HepG2 (cell line): ENCODE data around the gene OCSTAMP. TPM values are rescaled to one million over a fixed set of nuclear protein-coding genes. Genes with fewer than 3 reads are reported as not detected.

Experiments
- ARNTL ChIP-seq: sonication (generic); formaldehyde crosslinking; IDR thresholded peaks from 2 replicates; pipeline ENCODE4 v1.4.0; 2020; ENCODE audit warnings: mild to moderate bottlenecking, missing genetic modification reagents
- FLYWCH1 ChIP-seq: sonication (generic); formaldehyde crosslinking; IDR thresholded peaks from 2 replicates; pipeline ENCODE4 v1.8.1; 2023; ENCODE audit warnings: mild to moderate bottlenecking, missing genetic modification reagents
- GABPA ChIP-seq, 2 experiments: IDR thresholded peaks; 2 replicates each; pipeline ENCODE4 v1.6.1; 2011 to 2016; ENCODE audit warnings: low read depth in 2 of 2, low read length in 1 of 2, missing biosample characterization in 1 of 2, missing genetic modification characterization in 1 of 2
- GATA4 ChIP-seq: sonication (generic); IDR thresholded peaks from 2 replicates; pipeline ENCODE4 v1.6.1; 2016; ENCODE audit warnings: antibody characterized with exemption, low read depth, borderline replicate concordance
- NKX3-1 ChIP-seq: sonication (generic); formaldehyde crosslinking; IDR thresholded peaks from 2 replicates; pipeline ENCODE4 v1.5.0; 2020; ENCODE audit warnings: missing genetic modification reagents
- NRL ChIP-seq: sonication (generic); formaldehyde crosslinking; IDR thresholded peaks from 2 replicates; pipeline ENCODE4 v1.5.0; 2020; ENCODE audit warnings: missing genetic modification reagents, mild to moderate bottlenecking, moderate library complexity, borderline replicate concordance
- RBM39 ChIP-seq: fragments of 200-400 bp; formaldehyde crosslinking; IDR thresholded peaks from one replicate; pipeline ENCODE4 v1.6.1; 2018; ENCODE audit warnings: antibody characterized with exemption, mild to moderate bottlenecking, low read depth, low read length; ENCODE audit not compliant: poor library complexity, severe bottlenecking
- SMAD9 ChIP-seq: sonication (generic); formaldehyde crosslinking; IDR thresholded peaks from 2 replicates; pipeline ENCODE4 v1.5.1; 2020; ENCODE audit warnings: mild to moderate bottlenecking, missing genetic modification reagents
- SNRNP70 ChIP-seq: fragments of 200-400 bp; formaldehyde crosslinking; IDR thresholded peaks from 2 replicates; pipeline ENCODE4 v1.6.1; 2017; ENCODE audit warnings: mild to moderate bottlenecking, low read depth, low read length, moderate library complexity
- SP140L ChIP-seq: sonication (generic); formaldehyde crosslinking; IDR thresholded peaks from 2 replicates; pipeline ENCODE4 v1.4.0; 2020; ENCODE audit warnings: missing genetic modification reagents, borderline replicate concordance
- THAP8 ChIP-seq: sonication (generic); formaldehyde crosslinking; IDR thresholded peaks from 2 replicates; pipeline ENCODE4 v1.5.1; 2020; ENCODE audit warnings: missing genetic modification reagents, mild to moderate bottlenecking, borderline replicate concordance
- TRAFD1 ChIP-seq: sonication (generic); formaldehyde crosslinking; IDR thresholded peaks from 2 replicates; pipeline ENCODE4 v1.5.1; 2020; ENCODE audit warnings: missing genetic modification reagents, mild to moderate bottlenecking, borderline replicate concordance
- ZBED4 ChIP-seq: sonication (generic); formaldehyde crosslinking; IDR thresholded peaks from 2 replicates; pipeline ENCODE4 v1.4.0; 2020; ENCODE audit warnings: missing genetic modification reagents, borderline replicate concordance
- ZBTB43 ChIP-seq: sonication (generic); formaldehyde crosslinking; conservative IDR thresholded peaks from 2 replicates; pipeline ENCODE4 v1.4.0; 2020; ENCODE audit warnings: missing genetic modification reagents
- ZNF205 ChIP-seq: IDR thresholded peaks from 2 replicates; pipeline ENCODE4 v1.6.1; 2018; ENCODE audit warnings: missing biosample characterization, missing genetic modification reagents
- ZNF263 ChIP-seq: sonication (generic); formaldehyde crosslinking; IDR thresholded peaks from 2 replicates; pipeline ENCODE4 v1.4.0; 2020; ENCODE audit warnings: missing genetic modification reagents
- ZNF512 ChIP-seq: sonication (generic); formaldehyde crosslinking; IDR thresholded peaks from 2 replicates; pipeline ENCODE4 v1.4.0; 2020; ENCODE audit warnings: mild to moderate bottlenecking, missing genetic modification reagents
- ZNF556 ChIP-seq: sonication (generic); formaldehyde crosslinking; IDR thresholded peaks from 2 replicates; pipeline ENCODE4 v1.4.0; 2020; ENCODE audit warnings: mild to moderate bottlenecking, missing genetic modification reagents, borderline replicate concordance
- ZNF674 ChIP-seq: sonication (generic); formaldehyde crosslinking; IDR thresholded peaks from 2 replicates; pipeline ENCODE4 v1.5.0; 2020; ENCODE audit warnings: low read depth, mild to moderate bottlenecking, missing genetic modification reagents
- polyA plus RNA-seq, 8 experiments: library from polyadenylated mRNA; depleted of rRNA in 3 of 8; stranded (reverse) in 7 of 8; unstranded in 1 of 8; fragments of >200 nt; fragmentation: Illumina TruSeq in 4 of 8; extraction: Trizol in 4 of 8; gene quantifications; 2 replicates each; pipeline versions ENCODE4 v1.2.1 to v1.2.3, GENCODE V29; 2011 to 2016; ENCODE audit warnings: low read depth in 4 of 8, missing spikeins in 1 of 8, mixed read lengths in 1 of 8; ENCODE audit not compliant: insufficient read depth in 1 of 8
- total RNA-seq, 5 experiments: library from RNA; depleted of rRNA; stranded (reverse); fragments of >200 nt; fragmentation: Illumina TruSeq; extraction: Trizol; gene quantifications; 2 replicates each; pipeline ENCODE4 v1.2.3, GENCODE V29; 2016; ENCODE audit warnings: low read depth in 1 of 5

OCSTAMP gene
- total and polyA plus RNA-seq, 2 of the 13 experiments (the other 11 are each of a cell fraction or from before 2014, with no cell fraction given): not detected

- TF ChIP-seq FLYWCH1 (CRISPR knock-in tag): no peak
- TF ChIP-seq SMAD9: no peak
- no peak for TF ChIP-seq SP140L
- TF ChIP-seq ZBED4 (CRISPR knock-in tag): no peak
- TF ChIP-seq ZNF205 (CRISPR knock-in tag): no peak; the same call in 1 of the 2 replicates
- peak; percentile 66 for TF ChIP-seq RBM39
- TF ChIP-seq ARNTL (CRISPR knock-in tag): no peak; the same call in 1 of the 2 replicates
- 0 out of 2 replicates have a peak, but pooled peaks have one; percentile 40 for TF ChIP-seq NRL (CRISPR knock-in tag)
- TF ChIP-seq GATA4: no peak
- TF ChIP-seq SNRNP70: no peak
- no peak for TF ChIP-seq ZNF674 (CRISPR knock-in tag)
- TF ChIP-seq ZNF512 (CRISPR knock-in tag): no peak
- no peak for TF ChIP-seq ZBTB43 (CRISPR knock-in tag)
- no peak for TF ChIP-seq TRAFD1 (CRISPR knock-in tag)
- TF ChIP-seq ZNF556 (CRISPR knock-in tag): no peak
- TF ChIP-seq NKX3-1: no peak
- TF ChIP-seq GABPA (IDR thresholded peaks at IDR 0.05; ENCODE audit: low read depth, low read length): peak; percentile 50
- peak; percentile 72 for TF ChIP-seq GABPA (CRISPR knock-in tag; IDR thresholded peaks at IDR 0.05; ENCODE audit: low read depth)
- TF ChIP-seq ZNF263 (CRISPR knock-in tag): peak; percentile 92
- TF ChIP-seq THAP8 (CRISPR knock-in tag): no peak
These were observed 12.1 kb upstream of the OCSTAMP start (continued) for GRCh38 chr20:46562373-46563169.
